Stimulated activated naive CD8-positive, alpha-beta T cell treated with anti-CD3 and anti-CD28 coated beads, Interleukin-15, amount 100 ng/mL, for 72 hours (primary cell): ENCODE measurements around the gene OR13H1.

Source experiments
- ATAC-seq: fragments of 150-1000 bp; cut with Tn5 transposase; 2 replicates; pipeline ENCODE4 v1.10.0; 2021; ENCODE audit warnings: mild to moderate bottlenecking, moderate library complexity
- DNase-seq, 2 donors: peaks; one replicate each; pipeline ENCODE4 v3.0.0; 2021 to 2022
- H3K27ac Mint-ChIP-seq, 2 donors: one replicate each; pipeline ENCODE4 v1.8.0; 2022; ENCODE audit warnings: mild to moderate bottlenecking in 2 of 2, mixed read lengths in 2 of 2, moderate library complexity in 2 of 2
- H3K27me3 Mint-ChIP-seq: one replicate; pipeline ENCODE4 v1.8.0; 2022; ENCODE audit warnings: mixed read lengths
- H3K4me1 Mint-ChIP-seq: one replicate; pipeline ENCODE4 v1.8.0; 2022; ENCODE audit warnings: mild to moderate bottlenecking, mixed read lengths
- H3K4me3 Mint-ChIP-seq, 2 donors: one replicate each; pipeline ENCODE4 v1.8.0; 2022; ENCODE audit warnings: mild to moderate bottlenecking in 2 of 2, mixed read lengths in 2 of 2, moderate library complexity in 1 of 2
- H3K9me3 Mint-ChIP-seq, 2 donors: one replicate each; pipeline ENCODE4 v1.8.0; 2022; ENCODE audit warnings: mixed read lengths in 2 of 2

The OR13H1 gene

DNA sequence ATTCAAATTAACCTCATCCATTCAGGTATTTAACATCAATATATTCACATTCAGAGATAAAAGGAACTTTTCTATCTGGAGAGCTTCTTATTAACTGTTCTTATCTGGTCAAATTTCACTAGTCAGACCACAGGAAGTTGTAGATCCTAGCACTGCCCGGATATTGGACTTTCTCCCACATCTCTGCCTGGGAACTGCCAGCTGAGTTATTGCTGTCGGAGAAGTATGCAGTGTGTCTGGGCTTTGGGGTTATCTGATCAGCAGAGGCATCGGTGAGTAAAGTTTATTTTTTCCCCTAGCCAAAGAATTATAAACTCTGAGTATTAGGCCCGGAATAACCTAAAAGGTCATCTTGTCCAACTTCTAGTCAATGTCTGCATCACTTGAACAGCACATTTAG, 45.1 kb downstream of the OR13H1 start:
- Mint-ChIP-seq H3K4me1 (no peaks in the 10 kb centered on the region), H3K27me3 (no peaks in the 10 kb centered on the region), H3K4me3 (no peak overlapping the region), H3K27ac (no peak overlapping the region), H3K9me3 (no peaks in the 10 kb centered on the region)
- ATAC-seq (no peak), DNase-seq (no peak)
